Measurements from ENCODE around the gene ZFYVE9. TPM values are rescaled to one million over a fixed set of nuclear protein-coding genes. Genes with fewer than 3 reads are reported as not detected.

ZFYVE9 gene
- total and polyA plus RNA-seq, 2 of the 13 experiments (the other 11 are each of a cell fraction or from before 2014, with no cell fraction given): 9.2 to 19.8 TPM

DNA sequence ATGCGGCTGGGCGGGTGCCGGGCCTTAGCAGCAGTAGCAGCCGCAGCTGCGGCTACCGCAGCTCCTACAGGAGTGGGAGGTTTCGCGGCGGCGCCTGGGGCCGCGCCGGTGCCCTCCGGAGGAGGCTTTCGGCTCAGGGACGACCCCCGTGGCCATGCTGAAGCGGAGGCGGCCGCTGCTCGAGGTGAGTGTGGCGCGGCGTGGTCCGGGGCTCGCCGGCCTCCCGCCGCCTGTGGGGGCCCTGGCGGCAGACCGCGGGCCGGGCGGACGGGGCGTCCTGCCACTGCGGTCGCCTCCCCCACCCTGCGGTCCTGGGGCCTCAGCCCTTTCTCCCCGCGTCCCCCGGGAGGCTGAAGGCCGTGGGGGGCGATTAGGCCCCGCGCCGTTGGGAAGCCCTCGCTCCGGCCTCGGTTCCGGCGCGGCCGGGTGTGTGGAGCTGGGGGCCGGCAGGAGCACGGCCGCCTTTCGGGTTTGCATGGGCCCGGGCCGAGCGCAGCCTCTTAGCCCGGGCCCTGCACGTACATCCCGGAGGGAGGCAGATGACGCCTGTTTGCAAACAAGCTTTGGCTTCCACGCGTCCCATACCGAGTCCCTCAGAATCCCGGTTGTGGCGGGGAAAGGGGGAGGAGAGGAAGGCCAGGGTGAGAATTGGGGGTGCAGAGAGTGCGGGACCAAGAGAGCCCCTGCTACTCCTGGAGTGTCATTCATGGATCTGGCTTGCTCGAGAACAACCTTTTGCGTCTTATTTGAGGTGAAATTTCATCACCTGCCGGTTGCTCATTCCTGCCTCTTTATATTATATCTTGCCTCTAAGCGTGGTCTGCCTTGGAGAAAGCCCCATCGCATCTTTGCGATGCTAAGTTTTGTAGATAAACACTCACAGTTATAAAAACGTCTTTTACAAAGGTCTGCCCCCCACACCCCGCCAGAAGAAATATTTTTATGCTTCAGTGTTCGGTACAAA, 613 bp downstream of the ZFYVE9 start (continued):
- no peak for TF ChIP-seq PAF1 (CRISPR knock-in tag; IDR thresholded peaks at IDR 0.05)
- no peak for TF ChIP-seq ZNF703 (CRISPR knock-in tag; IDR thresholded peaks at IDR 0.05; ENCODE audit: borderline replicate concordance)
- TF ChIP-seq, protein P1, sequence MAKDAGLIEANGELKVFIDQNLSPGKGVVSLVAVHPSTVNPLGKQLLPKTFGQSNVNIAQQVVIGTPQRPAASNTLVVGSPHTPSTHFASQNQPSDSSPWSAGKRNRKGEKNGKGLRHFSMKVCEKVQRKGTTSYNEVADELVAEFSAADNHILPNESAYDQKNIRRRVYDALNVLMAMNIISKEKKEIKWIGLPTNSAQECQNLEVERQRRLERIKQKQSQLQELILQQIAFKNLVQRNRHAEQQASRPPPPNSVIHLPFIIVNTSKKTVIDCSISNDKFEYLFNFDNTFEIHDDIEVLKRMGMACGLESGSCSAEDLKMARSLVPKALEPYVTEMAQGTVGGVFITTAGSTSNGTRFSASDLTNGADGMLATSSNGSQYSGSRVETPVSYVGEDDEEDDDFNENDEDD (CRISPR knock-in tag; IDR thresholded peaks at IDR 0.05; ENCODE audit: borderline replicate concordance): no peak
- TF ChIP-seq SALL1 (CRISPR knock-in tag; IDR thresholded peaks at IDR 0.05): 0 out of 2 replicates have a peak, but pooled peaks have one; percentile 30
- no peak for TF ChIP-seq MIER3 (CRISPR knock-in tag; IDR thresholded peaks at IDR 0.05; ENCODE audit: borderline replicate concordance)
- TF ChIP-seq ZNF562 (CRISPR knock-in tag; IDR thresholded peaks at IDR 0.05; ENCODE audit: borderline replicate concordance): no peak
- TF ChIP-seq MXD4 (CRISPR knock-in tag; IDR thresholded peaks at IDR 0.05): no peak
- TF ChIP-seq ZNF441 (CRISPR knock-in tag; IDR thresholded peaks at IDR 0.05; ENCODE audit: borderline replicate concordance): no peak
- peak; percentile 90 for TF ChIP-seq KMT2A (CRISPR knock-in tag; IDR thresholded peaks at IDR 0.05)
- TF ChIP-seq ZNF598 (CRISPR knock-in tag; IDR thresholded peaks at IDR 0.05; ENCODE audit: borderline replicate concordance): no peak
- TF ChIP-seq GLI4 (CRISPR knock-in tag; IDR thresholded peaks at IDR 0.05; ENCODE audit: borderline replicate concordance): no peak
- TF ChIP-seq, protein P2, sequence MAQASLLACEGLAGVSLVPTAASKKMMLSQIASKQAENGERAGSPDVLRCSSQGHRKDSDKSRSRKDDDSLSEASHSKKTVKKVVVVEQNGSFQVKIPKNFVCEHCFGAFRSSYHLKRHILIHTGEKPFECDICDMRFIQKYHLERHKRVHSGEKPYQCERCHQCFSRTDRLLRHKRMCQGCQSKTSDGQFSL (CRISPR knock-in tag; IDR thresholded peaks at IDR 0.05): no peak; the same call in 1 of the 2 replicates
- TF ChIP-seq BORCS8-MEF2B (CRISPR knock-in tag; IDR thresholded peaks at IDR 0.05): peak; percentile 5; the same call in 1 of the 2 replicates
- TF ChIP-seq, protein P3, sequence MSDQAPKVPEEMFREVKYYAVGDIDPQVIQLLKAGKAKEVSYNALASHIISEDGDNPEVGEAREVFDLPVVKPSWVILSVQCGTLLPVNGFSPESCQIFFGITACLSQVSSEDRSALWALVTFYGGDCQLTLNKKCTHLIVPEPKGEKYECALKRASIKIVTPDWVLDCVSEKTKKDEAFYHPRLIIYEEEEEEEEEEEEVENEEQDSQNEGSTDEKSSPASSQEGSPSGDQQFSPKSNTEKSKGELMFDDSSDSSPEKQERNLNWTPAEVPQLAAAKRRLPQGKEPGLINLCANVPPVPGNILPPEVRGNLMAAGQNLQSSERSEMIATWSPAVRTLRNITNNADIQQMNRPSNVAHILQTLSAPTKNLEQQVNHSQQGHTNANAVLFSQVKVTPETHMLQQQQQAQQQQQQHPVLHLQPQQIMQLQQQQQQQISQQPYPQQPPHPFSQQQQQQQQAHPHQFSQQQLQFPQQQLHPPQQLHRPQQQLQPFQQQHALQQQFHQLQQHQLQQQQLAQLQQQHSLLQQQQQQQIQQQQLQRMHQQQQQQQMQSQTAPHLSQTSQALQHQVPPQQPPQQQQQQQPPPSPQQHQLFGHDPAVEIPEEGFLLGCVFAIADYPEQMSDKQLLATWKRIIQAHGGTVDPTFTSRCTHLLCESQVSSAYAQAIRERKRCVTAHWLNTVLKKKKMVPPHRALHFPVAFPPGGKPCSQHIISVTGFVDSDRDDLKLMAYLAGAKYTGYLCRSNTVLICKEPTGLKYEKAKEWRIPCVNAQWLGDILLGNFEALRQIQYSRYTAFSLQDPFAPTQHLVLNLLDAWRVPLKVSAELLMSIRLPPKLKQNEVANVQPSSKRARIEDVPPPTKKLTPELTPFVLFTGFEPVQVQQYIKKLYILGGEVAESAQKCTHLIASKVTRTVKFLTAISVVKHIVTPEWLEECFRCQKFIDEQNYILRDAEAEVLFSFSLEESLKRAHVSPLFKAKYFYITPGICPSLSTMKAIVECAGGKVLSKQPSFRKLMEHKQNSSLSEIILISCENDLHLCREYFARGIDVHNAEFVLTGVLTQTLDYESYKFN (CRISPR knock-in tag; conservative IDR thresholded peaks at IDR 0.05): no peak
- TF ChIP-seq RBFOX2 (IDR thresholded peaks at IDR 0.05; ENCODE audit: low read depth, low read length): peak; percentile 78
- no peak for TF ChIP-seq ZSCAN12 (CRISPR knock-in tag; IDR thresholded peaks at IDR 0.05)
- no peak for TF ChIP-seq ZBTB3 (CRISPR knock-in tag; IDR thresholded peaks at IDR 0.05; ENCODE audit: borderline replicate concordance, low read depth)
- no peak for TF ChIP-seq ZBTB42 (CRISPR knock-in tag; IDR thresholded peaks at IDR 0.05)
- TF ChIP-seq, protein P4, sequence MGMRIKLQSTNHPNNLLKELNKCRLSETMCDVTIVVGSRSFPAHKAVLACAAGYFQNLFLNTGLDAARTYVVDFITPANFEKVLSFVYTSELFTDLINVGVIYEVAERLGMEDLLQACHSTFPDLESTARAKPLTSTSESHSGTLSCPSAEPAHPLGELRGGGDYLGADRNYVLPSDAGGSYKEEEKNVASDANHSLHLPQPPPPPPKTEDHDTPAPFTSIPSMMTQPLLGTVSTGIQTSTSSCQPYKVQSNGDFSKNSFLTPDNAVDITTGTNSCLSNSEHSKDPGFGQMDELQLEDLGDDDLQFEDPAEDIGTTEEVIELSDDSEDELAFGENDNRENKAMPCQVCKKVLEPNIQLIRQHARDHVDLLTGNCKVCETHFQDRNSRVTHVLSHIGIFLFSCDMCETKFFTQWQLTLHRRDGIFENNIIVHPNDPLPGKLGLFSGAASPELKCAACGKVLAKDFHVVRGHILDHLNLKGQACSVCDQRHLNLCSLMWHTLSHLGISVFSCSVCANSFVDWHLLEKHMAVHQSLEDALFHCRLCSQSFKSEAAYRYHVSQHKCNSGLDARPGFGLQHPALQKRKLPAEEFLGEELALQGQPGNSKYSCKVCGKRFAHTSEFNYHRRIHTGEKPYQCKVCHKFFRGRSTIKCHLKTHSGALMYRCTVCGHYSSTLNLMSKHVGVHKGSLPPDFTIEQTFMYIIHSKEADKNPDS (CRISPR knock-in tag; IDR thresholded peaks at IDR 0.05): no peak; the same call in 1 of the 2 replicates
- TF ChIP-seq SSRP1 (CRISPR knock-in tag; IDR thresholded peaks at IDR 0.05): no peak
- TF ChIP-seq REXO4 (CRISPR knock-in tag; IDR thresholded peaks at IDR 0.05; ENCODE audit: borderline replicate concordance): no peak
- TF ChIP-seq KLF12 (CRISPR knock-in tag; IDR thresholded peaks at IDR 0.05; ENCODE audit: borderline replicate concordance): no peak
- TF ChIP-seq GTF2F1 (IDR thresholded peaks at IDR 0.05; ENCODE audit: low read length): no peak

Measured in HepG2 (cell line).